ENCODE measurements around the gene CNOT4.

- TF ChIP-seq EZH2phosphoT487 (IDR thresholded peaks at IDR 0.05; ENCODE audit: borderline replicate concordance, low read length) = no peak
- TF ChIP-seq, protein P1, sequence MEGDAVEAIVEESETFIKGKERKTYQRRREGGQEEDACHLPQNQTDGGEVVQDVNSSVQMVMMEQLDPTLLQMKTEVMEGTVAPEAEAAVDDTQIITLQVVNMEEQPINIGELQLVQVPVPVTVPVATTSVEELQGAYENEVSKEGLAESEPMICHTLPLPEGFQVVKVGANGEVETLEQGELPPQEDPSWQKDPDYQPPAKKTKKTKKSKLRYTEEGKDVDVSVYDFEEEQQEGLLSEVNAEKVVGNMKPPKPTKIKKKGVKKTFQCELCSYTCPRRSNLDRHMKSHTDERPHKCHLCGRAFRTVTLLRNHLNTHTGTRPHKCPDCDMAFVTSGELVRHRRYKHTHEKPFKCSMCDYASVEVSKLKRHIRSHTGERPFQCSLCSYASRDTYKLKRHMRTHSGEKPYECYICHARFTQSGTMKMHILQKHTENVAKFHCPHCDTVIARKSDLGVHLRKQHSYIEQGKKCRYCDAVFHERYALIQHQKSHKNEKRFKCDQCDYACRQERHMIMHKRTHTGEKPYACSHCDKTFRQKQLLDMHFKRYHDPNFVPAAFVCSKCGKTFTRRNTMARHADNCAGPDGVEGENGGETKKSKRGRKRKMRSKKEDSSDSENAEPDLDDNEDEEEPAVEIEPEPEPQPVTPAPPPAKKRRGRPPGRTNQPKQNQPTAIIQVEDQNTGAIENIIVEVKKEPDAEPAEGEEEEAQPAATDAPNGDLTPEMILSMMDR (conservative IDR thresholded peaks at IDR 0.05; ENCODE audit: low read depth, low read length) = no peak
These were observed 168.9 kb downstream of the CNOT4 start for GRCh38 chr7:135341049-135341448.
